HG03175 (cell line): ENCODE data around the gene SIGLEC9.
"Not testable (repeated sequence)": the region's sequence is repeated elsewhere in the genome, so short reads cannot be mapped to it uniquely, and the experiment has no call there.

Experiments
- ATAC-seq: cut with Tn5 transposase; IDR thresholded peaks from one replicate; pipeline ENCODE4 v1.9.1; 2021; ENCODE audit warnings: mild to moderate bottlenecking, moderate library complexity; ENCODE audit not compliant: unreplicated experiment

SIGLEC9 gene

DNA sequence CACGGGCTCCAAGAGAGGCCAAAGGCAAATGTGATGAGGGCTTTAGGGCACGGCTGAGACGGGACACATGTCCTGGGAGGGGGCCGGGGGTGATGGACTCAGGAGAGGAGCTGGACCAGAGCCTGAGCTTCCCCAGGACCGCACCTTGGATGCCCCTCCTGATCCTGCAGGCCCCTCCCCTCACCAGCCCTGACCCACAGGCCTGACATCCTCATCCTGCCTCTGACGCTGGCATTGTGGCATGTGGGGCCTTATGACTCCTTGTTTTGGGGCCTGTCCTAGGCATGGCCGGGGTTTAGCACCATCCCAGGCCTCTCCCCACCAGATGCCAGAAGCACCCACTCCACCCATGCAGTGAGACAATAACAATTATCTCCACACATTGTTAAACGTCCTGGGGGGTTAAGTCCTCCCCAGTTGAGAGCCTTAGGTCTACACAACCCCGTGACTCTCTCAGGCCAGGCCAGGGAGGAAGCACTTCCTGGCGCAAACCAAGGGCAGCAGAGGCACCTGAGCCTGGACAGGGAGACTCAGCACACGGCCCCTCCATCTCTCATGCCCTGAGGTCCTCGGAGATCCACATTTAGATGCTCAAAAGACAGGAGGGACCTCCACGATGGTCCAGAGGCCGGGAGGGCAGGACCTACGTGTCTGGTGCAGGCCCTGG lies 18.2 kb downstream of the SIGLEC9 start:
- ATAC-seq, result not testable (repeated sequence)

DNA sequence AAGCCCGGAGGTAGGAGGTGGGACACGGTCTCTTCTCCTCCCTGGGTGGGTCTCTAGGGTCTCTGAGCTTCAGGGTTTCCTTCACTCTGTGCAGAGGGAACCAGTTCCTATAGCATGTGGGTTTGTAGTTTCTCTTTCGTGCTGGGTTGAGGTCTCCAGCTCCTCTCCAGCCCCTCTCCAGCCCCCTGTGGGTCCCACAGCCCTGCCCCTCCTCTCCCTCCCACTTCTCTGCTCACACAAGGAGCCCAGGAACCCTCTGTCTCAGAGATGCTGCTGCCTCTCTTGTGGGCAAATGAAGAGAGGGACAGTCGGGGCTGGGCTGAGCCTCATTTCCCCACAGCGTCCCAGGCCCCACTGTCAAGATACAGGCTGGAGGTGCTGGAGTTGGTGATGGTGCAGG lies 18.8 kb downstream of the SIGLEC9 start:
- no peak for ATAC-seq

DNA sequence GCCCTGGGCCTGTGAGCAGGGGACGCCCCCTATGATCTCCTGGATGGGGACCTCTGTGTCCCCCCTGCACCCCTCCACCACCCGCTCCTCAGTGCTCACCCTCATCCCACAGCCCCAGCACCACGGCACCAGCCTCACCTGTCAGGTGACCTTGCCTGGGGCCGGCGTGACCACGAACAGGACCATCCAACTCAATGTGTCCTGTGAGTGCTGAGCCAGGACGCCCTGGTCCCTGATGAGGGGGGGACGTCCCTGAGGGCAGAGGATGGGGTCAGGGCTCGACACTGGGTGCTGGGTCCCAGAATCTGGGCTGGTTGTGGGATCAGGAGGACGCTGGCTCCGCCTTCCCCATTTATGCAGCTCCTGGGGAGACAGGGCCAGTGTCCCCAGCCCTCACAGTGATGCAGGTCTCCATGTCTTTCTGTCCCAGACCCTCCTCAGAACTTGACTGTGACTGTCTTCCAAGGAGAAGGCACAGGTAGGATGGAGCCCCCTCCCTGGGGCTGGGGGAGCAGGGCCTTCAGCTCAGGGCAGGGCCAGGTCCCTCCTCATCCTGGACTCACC lies 19.9 kb downstream of the SIGLEC9 start:
- ATAC-seq, result no peak

DNA sequence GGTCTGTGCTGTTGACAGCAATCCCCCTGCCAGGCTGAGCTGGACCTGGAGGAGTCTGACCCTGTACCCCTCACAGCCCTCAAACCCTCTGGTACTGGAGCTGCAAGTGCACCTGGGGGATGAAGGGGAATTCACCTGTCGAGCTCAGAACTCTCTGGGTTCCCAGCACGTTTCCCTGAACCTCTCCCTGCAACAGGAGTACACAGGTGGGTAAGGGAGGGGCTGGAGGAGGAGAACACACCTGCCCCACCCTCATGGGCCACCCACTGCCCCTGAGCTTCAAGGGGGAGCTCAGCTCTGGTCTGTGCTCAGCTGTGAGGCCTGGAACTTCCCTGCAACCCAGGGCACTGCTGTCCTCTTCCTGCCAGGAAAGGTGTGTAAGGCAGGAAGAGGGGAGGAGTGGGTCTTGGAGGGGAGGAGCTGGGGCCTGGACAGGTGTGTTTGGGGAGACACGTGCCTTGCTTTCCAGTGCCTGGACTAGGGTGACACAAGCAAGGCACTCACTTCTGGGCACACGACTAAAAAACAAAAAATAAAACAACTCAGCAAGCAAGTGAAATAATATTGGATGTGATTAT lies 21.3 kb downstream of the SIGLEC9 start:
- ATAC-seq, result no peak

DNA sequence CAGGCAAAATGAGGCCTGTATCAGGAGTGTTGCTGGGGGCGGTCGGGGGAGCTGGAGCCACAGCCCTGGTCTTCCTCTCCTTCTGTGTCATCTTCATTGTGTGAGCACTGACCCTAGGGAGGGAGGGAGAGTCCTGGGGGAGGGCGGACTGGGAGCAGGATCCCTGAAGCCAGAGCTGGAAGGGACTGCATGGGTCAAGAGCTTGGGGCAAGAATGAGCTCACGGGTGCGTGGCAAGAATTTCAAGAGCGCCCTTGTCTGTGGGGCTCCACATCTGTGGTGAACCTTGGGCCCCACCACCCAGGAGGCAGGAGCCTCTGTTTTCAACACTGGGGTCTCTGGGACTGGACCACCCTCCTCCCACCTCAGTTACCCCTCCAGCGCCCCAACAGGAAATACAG lies 22.0 kb downstream of the SIGLEC9 start:
- ATAC-seq, result no peak

DNA sequence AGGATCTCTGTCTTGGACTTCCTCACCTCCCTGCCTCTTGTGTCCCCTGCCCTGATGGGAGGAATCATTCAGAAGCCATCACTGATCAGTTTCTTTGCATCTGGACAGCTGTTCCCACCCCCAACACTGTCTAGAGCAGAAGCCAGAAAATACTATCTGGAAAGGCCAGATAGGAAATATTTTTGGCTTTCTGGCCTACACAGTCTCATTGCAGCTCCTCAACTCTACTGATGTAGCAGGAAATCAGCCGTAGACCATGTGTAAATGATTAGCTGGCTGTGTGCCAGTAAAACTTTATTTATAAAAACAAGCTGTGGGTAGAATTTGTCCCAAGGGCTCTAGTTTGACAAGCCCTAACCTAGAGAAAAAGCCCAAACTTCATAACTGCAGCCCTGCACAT lies 23.0 kb downstream of the SIGLEC9 start:
- no peak for ATAC-seq

DNA sequence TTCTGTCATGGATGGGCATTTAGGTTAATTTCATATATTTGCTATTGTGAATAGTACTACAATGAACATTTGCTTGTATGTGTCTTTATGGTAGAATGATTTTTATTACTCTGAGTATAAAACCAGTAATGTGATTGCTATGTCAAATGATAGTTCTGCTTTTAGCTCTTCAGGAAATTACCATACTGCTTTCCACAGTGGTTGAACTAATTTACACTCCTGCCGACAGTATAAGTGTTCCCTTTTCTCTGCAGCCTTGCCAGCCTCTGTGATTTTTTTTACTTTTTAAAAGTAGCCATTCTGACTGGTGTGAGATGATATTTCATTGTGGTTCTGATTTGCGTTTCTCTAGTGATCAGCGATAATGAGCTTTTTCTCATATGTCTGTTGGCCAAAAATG lies 23.9 kb downstream of the SIGLEC9 start:
- no peak for ATAC-seq

DNA sequence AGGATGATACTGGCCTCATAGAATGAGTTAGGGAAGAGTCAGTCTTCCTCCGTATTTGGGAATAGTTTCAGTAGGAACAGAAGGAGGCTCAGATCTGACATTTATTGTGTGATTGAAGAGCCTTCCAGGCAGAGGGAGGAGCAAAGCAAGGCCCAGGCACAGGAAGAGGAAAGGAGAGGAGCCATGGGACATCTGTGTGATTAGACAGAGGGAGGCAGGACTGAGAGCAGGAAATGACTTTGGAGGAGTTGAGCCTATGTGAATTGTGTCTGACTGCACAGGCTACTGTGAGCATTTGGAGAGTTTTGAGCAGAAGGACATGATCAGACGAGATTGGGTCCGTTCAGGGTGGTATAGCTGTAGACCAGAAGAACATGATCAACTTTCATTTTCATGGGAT lies 25.9 kb downstream of the SIGLEC9 start:
- no peak for ATAC-seq

DNA sequence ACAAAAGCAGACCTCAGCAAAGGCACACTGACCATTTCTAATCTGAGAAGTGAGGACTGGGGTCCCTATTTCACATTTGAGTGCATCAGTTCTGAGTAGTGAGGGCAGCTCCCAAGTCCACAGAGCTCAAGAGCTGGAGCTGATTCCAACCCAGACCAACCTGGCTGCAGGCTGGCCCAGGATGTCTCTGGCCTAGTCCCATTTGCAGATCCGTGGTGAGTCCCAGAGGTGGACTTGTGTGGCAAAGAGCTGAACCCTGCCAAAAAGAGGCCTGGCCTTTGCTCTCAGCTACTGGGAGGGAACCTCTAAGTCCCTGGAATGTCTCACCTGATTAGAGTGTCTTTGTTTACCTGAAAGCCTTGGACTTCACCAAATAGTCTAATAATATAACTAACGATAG lies 32.0 kb downstream of the SIGLEC9 start:
- no peak for ATAC-seq

DNA sequence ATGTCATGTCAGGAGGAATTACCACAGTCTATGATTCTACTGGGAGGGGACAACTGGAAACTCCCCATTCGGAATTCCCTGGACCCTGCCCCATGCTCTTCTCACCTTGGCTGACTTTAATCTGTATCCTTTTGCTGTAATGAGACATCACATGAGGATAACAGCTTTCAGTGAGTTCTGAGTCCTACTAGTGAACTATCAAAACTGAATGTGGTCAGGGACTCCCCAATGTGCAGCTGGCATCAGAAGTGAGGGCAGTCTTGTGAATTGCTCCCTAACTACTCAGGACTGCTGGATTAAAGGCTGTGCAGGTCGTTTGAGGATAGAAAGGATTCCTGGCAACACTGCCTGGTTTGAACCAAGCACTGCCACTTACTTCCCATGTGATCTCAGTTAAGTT lies 32.6 kb downstream of the SIGLEC9 start:
- no peak for ATAC-seq

DNA sequence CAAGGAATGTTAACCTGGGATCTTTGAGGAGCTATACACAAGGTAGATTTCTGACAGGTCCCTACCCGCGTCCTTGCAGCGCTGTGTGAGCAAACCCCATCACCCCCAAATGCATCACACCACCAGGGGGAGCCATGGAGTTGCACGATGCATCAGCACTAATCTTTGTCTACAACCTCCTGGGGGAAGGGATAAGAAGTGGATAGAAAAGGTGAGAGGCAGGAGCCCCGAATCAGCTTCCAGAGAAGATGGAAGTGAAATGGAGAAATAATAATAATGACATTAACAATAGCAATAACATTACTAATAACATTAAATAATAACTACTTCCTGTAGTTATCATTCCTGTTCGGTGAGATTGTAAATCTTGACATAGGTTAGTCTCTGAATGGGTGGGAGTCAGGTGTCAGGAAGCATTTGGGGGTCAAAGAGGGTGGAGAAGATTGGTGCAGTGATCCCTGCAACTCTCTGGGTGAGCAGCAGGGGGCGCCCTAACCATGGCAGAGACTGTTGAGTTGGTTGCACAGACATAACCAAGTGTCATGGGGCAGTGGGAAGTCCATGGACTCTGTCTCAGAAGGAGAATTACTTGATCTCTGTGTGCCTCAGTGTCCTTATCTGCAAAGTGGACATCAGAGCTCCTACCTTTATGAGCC lies 33.9 kb downstream of the SIGLEC9 start:
- no peak for ATAC-seq

DNA sequence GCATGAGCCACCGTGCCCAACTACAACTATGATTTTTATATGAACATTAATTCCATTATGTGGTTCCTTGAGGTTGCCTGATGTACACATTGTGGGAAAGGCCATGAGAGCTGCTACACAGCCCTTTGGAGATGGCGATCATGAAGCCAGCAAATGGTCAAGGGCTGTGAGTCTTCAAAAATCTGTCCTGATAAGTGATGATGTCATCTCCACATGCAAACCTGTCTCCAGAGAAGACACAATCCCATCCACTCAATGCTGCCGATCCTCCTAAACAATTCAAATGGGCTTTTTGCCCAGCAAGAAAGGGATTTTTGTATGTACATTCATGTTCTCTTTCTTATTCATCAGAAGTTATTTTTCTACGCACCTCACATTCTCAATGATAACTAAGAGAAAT lies 35.0 kb downstream of the SIGLEC9 start:
- ATAC-seq, result no peak

DNA sequence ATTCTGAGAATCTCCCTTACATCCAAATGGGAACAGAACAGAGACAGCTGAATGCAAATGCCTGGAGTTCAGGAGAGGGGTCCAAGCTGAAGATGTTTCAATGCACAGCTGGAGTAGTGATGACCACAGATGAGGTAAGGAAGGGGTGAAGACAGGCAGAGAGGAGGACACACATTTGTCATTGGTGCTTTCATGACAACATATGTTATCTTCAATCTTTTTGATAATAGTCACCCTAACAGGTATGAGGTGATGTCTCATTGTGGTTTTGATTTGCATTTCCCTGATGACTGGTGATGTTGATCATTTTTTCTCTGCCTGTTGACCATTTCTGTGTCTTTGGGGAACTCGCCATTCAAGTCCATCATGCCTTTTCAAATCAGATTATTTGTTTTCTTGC lies 36.6 kb downstream of the SIGLEC9 start:
- no peak for ATAC-seq

DNA sequence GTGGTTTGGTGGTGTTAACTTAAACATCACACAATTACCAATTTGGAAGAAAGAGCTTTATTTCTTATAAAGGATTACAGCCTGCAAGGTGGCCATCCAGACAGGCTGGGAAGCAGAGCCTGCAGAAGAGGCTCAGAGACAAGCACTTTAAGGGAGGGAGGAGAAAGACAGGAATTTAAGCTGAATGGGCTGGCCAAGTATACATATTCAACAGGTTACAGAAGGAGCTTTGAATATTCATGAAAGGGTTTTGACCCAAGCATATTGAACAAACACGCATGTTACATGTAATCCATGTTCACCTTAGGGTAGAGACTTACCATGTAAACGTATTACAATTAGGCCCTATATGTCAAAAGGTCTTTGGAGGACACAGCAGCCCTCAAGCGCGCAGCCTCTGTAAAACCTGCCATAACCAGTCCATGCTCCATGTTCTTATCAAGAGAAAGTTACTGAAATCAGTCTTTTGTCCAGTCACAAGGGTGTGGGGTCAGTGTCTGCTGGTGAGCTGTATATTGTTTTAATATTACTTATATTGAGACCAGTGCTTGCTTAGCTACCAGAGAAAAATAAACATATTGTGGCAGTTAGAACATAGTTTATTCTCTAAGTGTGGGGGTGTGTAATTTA lies 37.3 kb downstream of the SIGLEC9 start:
- ATAC-seq, result no peak

DNA sequence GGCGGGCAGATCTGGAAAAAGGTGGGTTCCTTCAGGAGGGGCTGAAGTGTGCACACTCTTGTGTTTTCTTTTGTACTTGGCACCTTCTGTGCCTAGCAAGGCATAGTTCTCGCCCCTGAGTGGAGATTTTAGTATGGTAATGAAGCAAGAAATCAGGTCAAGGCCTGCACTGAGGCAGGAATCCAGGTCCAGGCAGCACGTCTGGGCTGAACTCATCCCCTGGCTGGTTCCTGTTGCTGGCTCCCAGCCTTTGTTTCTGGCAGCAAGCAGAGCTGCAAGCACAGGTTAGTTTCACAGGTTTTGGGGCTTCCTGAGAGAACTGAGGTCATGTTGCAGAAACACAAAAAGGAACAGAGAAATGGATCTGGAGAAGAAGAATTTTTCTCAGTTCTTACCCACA lies 38.6 kb downstream of the SIGLEC9 start:
- no peak for ATAC-seq

DNA sequence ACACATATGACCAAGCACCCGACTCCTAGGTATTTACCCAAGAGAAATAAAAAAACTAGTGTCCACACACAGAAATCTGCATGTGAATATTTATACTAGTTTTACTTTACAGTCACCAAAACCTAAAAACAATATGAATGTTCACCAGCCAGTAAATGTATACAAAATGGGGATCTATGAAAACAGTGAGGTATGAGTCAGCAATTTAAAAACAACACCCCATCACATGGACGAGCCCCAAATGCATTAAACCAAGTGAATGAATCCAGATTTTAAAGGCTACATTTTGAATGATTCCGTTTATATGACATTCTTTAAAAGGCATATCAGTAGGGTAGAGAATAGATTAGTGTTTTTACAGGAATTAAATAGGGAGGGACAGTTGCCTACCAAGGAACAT lies 39.5 kb downstream of the SIGLEC9 start:
- ATAC-seq, result no peak

DNA sequence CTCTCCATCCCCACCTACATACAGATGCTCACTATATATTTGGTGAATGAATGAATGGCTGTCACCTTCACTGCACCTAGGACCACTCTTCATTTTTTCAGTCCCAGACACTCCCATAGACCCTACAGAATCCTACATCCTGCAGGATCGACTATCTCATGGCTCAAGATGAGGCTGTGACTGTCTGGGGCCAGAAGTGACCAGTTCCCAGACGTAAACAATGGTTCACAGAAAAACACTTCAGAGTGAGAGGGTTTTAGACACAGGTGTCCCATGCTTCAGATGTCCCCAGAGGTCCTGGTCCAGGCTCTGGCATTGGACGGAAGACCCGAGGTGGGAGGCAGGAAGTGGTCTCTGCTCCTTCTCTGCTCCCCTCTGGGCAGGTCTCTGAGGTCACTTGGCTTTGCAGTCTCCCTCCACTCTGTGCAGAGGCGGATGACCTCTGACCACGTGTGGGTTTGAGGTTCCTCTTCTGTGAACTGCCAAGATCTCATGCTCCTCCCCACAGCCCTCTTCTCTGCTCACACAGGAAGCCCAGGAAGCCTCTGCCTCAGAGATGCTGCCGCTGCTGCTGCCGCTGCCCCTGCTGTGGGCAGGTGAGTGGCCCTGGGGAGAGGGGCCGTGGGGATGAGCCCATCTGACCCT lies 42.3 kb downstream of the SIGLEC9 start:
- no peak for ATAC-seq

DNA sequence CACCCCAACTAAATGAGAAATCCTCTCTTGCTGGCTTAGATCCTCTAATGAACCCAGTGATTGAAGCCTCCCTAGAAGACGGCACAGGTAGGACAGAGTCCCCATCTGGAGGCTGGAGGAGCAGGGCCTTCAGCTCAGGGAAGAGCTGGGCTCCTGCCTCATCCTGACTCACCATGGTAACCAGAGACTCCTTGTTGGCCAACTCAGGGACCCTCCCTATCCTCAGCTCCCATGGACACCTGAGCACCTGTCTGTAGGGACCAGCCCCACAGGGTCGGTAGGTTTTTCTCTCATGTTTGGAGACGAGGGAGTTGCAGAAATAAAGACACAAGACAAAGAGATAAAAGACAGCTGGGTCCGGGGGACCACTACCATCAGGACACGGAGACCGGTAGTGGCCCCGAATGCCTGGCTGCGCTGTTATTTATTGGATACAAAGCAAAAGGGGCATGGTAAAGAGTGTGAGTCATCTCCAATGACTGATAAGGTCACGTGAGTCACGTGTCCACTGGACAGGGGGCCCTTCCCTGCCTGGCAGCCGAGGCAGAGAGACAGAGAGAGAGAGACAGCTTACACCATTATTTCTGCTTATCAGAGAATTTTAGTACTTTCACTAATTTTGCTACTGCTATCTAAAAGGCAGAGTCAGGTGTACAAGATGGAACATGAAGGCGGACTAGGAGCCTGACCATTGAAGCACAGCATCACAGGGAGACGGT lies 44.0 kb downstream of the SIGLEC9 start:
- no peak for ATAC-seq

DNA sequence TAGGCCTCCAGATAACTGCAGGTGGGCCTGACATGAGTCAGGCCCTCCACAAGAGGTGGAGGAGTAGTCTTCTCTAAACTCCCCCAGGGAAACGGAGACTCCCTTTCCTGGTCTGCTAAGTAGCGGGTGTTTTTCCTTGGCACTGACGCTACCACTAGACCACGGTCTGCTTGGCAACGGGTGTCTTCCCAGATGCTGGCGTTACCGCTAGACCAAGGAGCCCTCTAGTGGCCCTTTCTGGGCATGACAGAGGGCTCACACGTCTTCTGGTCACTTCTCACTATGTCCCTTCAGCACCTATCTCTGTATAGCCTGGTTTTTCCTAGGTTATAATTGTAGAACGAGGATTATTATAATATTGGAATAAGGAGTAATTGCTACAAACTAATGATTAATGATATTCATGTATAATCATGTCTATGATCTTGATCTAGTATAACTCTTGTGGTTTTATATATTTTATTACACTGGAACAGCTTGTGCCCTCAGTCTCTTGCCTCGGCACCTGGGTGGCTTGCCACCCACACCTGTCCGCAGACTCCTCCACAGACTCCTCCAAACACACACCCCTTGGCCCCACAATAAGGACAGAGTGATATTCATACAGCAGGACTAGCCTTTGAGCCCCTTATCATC lies 44.7 kb downstream of the SIGLEC9 start:
- not testable (repeated sequence) for ATAC-seq

DNA sequence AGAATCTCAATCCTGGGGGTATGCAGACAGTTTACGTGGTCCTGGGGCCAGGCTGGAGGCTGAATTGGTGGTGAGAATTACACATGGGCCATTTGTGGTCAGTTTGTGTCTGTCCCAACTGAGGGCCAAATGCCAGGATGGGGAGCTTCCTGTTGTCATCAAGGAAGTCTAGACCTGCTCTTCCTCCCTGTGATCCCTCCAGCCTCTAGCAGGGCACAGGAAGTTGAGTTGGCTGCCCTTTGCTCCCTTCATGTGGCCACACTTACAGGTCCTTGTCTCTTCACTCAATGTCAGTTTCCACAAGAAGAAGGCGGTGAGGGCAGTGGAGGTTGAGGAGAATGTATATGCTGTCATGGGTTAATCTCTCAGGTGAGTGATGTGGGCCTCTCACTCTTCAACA lies 47.5 kb downstream of the SIGLEC9 start:
- ATAC-seq, result no peak
